Ishikawa (cell line): ENCODE measurements around the gene RANBP9.

ENCODE experiments used
- CEBPB ChIP-seq: IDR thresholded peaks from 2 replicates; pipeline ENCODE4 v1.6.1; 2012
- CREB1 ChIP-seq: IDR thresholded peaks from 2 replicates; pipeline ENCODE4 v1.6.1; 2012; ENCODE audit warnings: low read depth
- EGR1 ChIP-seq: IDR thresholded peaks from 2 replicates; pipeline ENCODE4 v1.6.1; 2012
- EP300 ChIP-seq: IDR thresholded peaks from 2 replicates; pipeline ENCODE4 v1.6.1; 2012; ENCODE audit warnings: borderline replicate concordance
- FOXM1 ChIP-seq: IDR thresholded peaks from 2 replicates; pipeline ENCODE4 v1.6.1; 2012; ENCODE audit warnings: low read depth, borderline replicate concordance
- MAX ChIP-seq: IDR thresholded peaks from 2 replicates; pipeline ENCODE4 v1.6.1; 2012
- NFIC ChIP-seq: IDR thresholded peaks from 2 replicates; pipeline ENCODE4 v1.6.1; 2012
- RAD21 ChIP-seq: IDR thresholded peaks from 2 replicates; pipeline ENCODE4 v1.6.1; 2012; ENCODE audit warnings: low read depth
- REST ChIP-seq: IDR thresholded peaks from 2 replicates; pipeline ENCODE4 v1.6.1; 2012; ENCODE audit warnings: low read depth, mild to moderate bottlenecking
- TAF1 ChIP-seq: IDR thresholded peaks from 2 replicates; pipeline ENCODE4 v1.6.1; 2012; ENCODE audit warnings: low read depth, mild to moderate bottlenecking
- TCF12 ChIP-seq: IDR thresholded peaks from 2 replicates; pipeline ENCODE4 v1.6.1; 2012; ENCODE audit warnings: low read depth
- TEAD4 ChIP-seq: IDR thresholded peaks from 2 replicates; pipeline ENCODE4 v1.6.1; 2012
- USF1 ChIP-seq: IDR thresholded peaks from 2 replicates; pipeline ENCODE4 v1.6.1; 2012
- YY1 ChIP-seq: IDR thresholded peaks from 2 replicates; pipeline ENCODE4 v1.6.1; 2012; ENCODE audit warnings: low read depth
- ZBTB7A ChIP-seq: IDR thresholded peaks from 2 replicates; pipeline ENCODE4 v1.6.1; 2012; ENCODE audit warnings: low read depth

RANBP9 gene

GRCh38 chr6:13681305-13682061, 30.2 kb downstream of the RANBP9 start:
- TF ChIP-seq REST (no peak), FOXM1 (no peak), EGR1 (no peak)

- TF ChIP-seq TEAD4 (no peak), CEBPB (no peak), ZBTB7A (no peak)
Measured at GRCh38 chr6:13680448-13680968, 31.1 kb downstream of the RANBP9 start.

GRCh38 chr6:13679996-13680395, 31.6 kb downstream of the RANBP9 start:
- TF ChIP-seq NFIC (no peak), EP300 (no peak), TCF12 (no peak), CEBPB (no peak), FOXM1 (no peak), TAF1 (no peak), EGR1 (no peak), TEAD4 (no peak), USF1 (no peak), MAX (no peak), CREB1 (no peak), RAD21 (no peak), REST (no peak), YY1 (no peak), ZBTB7A (no peak)

- TF ChIP-seq REST (no peak), NFIC (no peak), RAD21 (no peak), USF1 (no peak), TCF12 (no peak), EGR1 (no peak)
Measured at GRCh38 chr6:13678255-13678983, 33.2 kb downstream of the RANBP9 start.

- TF ChIP-seq NFIC (no peak), YY1 (no peak), TAF1 (no peak), REST (no peak), CEBPB (no peak), USF1 (no peak), EP300 (no peak), TCF12 (no peak), RAD21 (no peak), TEAD4 (no peak), ZBTB7A (no peak), EGR1 (no peak), CREB1 (no peak), MAX (no peak), FOXM1 (no peak)
Measured at GRCh38 chr6:13677878-13678254, 33.8 kb downstream of the RANBP9 start.
